Measurements from ENCODE around the gene PCDHAC2.

The PCDHAC2 gene

DNA sequence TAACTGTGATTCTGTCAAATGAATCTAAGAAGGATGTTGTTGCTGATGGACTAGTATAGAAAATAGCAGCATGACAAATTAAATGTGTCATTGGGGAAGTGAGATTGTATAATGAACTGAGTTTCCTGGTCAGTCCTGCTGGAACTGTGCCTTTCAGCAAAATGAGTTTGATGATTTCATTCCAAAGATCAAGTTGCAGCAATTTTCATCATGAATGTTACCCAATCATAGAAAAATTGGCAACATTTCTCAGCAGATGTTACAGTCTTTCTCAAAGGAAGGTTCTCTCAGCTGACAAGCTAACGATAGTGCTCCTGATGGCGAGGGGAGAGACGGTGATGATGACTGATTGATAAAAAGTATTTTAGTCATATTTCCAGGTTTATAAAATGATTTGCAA lies 10.7 kb downstream of the PCDHAC2 start:
- Mint-ChIP-seq H3K27ac (no peak overlapping the region), H3K36me3 (no peaks in the 10 kb centered on the region), H3K4me3 (no peak overlapping the region), H3K9me3 (no peaks in the 10 kb centered on the region), H3K27me3 (peaks cover 17% of the 10 kb centered on the region), H3K4me1 (no peaks in the 10 kb centered on the region)

DNA sequence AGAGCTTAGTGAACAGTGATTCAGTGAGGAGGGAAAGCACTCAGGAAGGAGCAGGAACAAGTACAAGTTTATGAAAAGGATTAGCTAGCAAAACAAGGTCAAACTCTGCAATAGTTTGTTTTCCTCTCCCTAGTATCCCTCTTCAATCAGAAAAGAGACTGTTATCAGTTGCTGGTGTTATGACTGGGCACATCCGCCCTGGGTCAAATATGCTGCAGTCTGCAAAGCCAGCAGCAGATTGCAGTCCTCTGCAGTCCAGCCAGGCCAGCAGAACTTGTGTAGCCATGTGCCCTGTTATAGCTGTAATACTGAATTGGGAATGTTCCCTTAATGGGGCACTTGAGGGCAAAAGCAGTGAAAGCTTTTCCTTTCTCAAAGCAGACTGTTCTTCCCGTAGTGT lies 12.0 kb downstream of the PCDHAC2 start:
- Mint-ChIP-seq H3K9me3 (no peaks in the 10 kb centered on the region), H3K4me3 (no peak overlapping the region), H3K27me3 (peaks cover 15% of the 10 kb centered on the region), H3K4me1 (no peaks in the 10 kb centered on the region), H3K36me3 (no peaks in the 10 kb centered on the region), H3K27ac (no peak overlapping the region)

DNA sequence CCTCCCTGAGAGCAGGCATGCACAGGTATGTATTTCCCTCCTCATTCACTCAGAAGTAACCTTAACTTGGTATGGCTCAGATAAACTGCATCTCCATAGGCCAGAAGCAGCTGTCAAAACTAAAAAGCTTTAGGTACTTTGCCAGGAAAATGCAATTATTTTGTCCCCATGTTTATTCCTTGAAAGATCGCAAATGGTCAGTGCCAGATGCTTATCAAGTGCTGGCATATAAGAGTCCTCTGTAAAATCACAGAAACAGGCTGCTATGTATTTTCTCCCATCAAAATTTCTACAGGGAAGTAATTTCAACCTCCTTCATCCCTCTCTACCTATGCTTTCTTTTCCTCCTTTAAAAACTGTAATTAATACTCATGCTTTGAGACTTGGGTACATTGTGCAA lies 12.7 kb downstream of the PCDHAC2 start:
- no peak overlapping the region for H3K27ac Mint-ChIP-seq
- H3K4me1 Mint-ChIP-seq = no peaks in the 10 kb centered on the region
- H3K36me3 Mint-ChIP-seq = no peaks in the 10 kb centered on the region
- no peak overlapping the region for H3K4me3 Mint-ChIP-seq
- no peaks in the 10 kb centered on the region for H3K9me3 Mint-ChIP-seq
- H3K27me3 Mint-ChIP-seq = peaks cover 17% of the 10 kb centered on the region

DNA sequence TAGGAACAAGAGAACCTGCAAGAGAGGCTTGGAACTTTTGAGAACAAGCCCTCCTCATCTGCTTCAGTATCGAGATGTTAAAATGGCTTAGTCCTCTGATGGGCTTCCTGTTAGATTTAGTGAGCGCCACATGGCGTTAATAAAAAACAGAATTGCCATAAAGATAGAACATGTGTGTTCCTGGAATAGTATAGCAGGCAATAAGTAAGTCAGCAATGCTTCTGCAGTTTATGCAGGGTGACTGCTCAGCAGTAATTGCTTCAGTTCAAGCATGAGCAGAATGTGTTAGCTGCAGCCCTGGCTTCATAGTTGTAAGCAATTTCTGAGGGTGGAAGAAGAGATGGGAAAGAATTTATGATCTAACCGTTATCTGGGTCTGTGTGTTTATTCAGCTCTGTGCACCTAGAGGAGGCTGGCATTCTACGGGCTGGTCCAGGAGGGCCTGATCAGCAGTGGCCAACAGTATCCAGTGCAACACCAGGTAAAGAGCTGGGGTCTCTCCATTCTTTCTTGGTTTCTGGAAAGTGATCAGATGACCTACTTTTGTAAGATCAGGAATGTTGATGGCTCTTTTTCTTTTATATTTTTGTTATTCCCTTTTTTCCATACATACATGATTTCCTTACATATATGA lies 15.9 kb downstream of the PCDHAC2 start:
- Mint-ChIP-seq H3K4me1 (no peaks in the 10 kb centered on the region), H3K27me3 (peaks cover 13% of the 10 kb centered on the region), H3K36me3 (no peaks in the 10 kb centered on the region), H3K9me3 (no peaks in the 10 kb centered on the region), H3K4me3 (no peak overlapping the region), H3K27ac (no peak overlapping the region)

DNA sequence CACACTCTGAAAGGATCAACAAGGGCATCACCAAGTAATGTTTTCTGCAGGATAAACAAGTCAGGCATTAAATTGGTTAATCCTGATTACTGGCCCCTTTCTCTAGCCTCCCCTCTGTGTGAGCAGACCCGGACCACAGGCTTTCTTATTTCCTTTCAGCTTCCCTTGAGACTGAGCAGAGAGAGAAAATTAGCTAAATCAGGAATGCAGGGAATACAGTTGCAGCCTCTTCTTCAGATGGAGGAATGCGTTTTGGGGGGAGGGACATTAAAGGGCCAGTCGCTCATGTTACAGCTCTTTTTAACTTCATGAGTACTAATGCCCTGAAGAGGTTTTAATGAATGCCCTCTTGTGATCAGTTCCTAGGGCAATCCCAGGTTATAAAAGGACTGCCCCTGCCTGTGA lies 19.8 kb downstream of the PCDHAC2 start:
- Mint-ChIP-seq H3K27ac (no peak overlapping the region), H3K27me3 (peaks cover 9% of the 10 kb centered on the region), H3K36me3 (no peaks in the 10 kb centered on the region), H3K9me3 (no peaks in the 10 kb centered on the region), H3K4me3 (no peak overlapping the region), H3K4me1 (no peaks in the 10 kb centered on the region)

DNA sequence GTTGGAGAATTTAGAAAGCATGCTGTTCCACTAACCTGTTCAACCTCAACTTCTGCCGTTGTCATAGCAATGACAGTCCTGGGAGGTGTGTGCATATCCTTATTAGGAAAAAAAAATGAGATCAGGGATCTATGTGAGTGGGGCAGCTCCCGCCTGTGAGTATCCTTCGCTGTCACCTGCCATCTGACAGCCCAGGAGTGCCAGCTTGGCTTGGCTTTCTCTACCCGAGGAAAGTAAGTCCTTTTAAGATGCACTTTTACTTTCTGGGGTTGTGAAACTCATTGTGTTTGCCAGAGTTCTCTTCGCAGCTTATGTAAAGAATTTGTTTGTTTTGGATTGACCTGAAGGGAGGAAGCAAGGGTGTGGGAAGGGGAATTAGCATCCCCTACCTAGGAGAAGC lies 21.8 kb downstream of the PCDHAC2 start:
- Mint-ChIP-seq H3K27ac (no peak overlapping the region), H3K4me1 (no peaks in the 10 kb centered on the region), H3K4me3 (no peak overlapping the region), H3K9me3 (no peaks in the 10 kb centered on the region), H3K27me3 (peaks cover 8% of the 10 kb centered on the region), H3K36me3 (no peaks in the 10 kb centered on the region)

DNA sequence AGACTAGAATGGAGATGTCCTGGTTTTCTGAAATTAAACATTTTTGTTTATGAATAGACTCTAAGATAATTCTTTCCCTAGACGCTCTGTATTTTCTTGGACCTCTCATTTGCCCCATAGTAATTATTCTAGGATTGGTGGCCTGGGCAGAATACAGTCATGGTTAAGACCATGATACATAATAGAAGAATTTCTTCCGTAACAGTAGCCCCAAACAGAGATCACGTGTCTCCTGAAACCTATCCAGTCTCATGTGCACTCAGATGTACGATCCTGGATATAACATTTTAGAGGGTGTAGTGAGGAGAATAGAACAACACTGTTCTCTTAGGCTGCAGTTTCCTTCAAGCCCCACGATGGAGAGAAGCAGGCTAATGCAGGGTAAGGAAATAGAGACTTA lies 22.3 kb downstream of the PCDHAC2 start:
- H3K4me3 Mint-ChIP-seq = no peak overlapping the region
- H3K27me3 Mint-ChIP-seq = peaks cover 7% of the 10 kb centered on the region
- H3K9me3 Mint-ChIP-seq = no peaks in the 10 kb centered on the region
- H3K27ac Mint-ChIP-seq = no peak overlapping the region
- no peaks in the 10 kb centered on the region for H3K36me3 Mint-ChIP-seq
- H3K4me1 Mint-ChIP-seq = no peaks in the 10 kb centered on the region

DNA sequence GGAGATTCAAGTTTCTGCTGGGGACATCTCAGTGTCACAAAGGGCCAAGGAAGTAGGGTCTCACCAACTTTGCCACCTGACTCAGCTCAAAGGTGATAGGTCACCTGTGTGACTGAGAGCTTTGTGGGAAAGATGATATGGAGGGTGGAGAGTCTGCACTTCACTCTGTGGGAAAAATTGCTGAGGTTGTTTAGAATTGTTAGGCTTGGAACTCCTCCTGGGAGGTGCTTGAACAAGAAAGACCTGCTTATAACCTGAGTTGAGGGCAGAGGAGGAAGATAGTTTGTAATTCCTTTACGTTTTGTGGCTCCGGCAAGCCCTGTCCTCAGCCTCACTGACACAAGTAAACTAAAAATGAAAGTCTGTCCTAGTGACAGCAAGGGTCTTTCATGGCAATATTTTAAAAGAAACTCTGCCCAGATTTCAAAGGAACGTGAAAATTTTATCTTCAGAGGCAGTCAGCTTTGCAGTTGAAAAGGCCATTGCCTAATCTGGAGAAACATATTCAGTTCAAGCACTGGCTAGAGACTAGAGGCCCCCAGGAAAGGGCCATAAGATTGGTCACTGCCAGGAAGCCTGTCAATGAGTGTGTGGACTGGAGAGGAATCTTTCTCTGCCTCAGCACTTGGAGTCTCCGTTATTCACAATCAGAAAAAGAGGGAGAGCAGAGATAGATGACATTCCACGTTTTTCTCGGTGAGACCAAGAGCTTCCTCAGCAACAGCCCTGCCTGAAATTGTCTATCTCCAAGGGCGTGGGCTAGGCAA lies 23.2 kb downstream of the PCDHAC2 start:
- no peaks in the 10 kb centered on the region for H3K4me1 Mint-ChIP-seq
- no peak overlapping the region for H3K27ac Mint-ChIP-seq
- no peak overlapping the region for H3K4me3 Mint-ChIP-seq
- no peaks in the 10 kb centered on the region for H3K9me3 Mint-ChIP-seq
- H3K27me3 Mint-ChIP-seq = peaks cover 7% of the 10 kb centered on the region
- no peaks in the 10 kb centered on the region for H3K36me3 Mint-ChIP-seq

DNA sequence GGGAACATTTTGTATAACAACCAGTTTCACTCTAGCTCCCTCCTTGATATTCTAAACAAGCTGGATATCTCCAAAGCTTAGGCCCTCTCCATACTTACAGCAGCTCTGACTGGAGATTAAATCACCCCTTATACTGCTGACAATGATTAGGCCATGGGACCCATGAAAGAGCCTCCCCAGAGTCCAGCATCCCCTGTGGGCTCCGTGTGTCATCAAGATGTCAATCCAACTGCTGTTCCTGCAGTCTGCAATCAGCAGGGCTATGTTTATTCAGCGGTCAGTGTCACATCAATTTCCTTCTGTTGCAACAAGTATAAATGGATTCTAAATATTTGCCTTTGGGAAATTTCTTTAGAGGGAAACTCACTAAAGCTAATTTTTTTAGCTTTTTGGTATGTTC lies 26.6 kb downstream of the PCDHAC2 start:
- Mint-ChIP-seq H3K27me3 (peaks cover 9% of the 10 kb centered on the region), H3K4me3 (no peak overlapping the region), H3K36me3 (no peaks in the 10 kb centered on the region), H3K4me1 (no peaks in the 10 kb centered on the region), H3K9me3 (peaks cover 9% of the 10 kb centered on the region), H3K27ac (no peak overlapping the region)

DNA sequence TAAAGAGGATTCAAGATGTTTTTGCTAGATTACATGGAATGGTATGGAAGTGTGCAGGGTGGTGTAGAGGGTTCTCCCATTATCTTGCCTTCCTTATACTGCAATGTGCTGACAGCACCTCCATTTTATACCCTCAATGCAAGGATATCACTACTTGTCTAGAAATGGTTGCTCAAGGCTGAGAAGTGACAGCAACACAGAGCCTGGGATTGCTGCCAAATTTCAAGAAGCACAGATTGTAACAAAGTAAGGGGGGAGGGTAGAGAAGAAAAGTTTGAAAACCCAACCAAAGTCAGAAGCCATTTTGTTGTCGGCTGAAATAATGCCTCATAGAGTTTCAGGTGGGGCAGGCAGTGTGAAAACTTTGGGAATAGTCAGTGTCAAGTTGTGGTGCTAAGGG lies 29.8 kb downstream of the PCDHAC2 start:
- H3K4me3 Mint-ChIP-seq = no peak overlapping the region
- no peak overlapping the region for H3K27ac Mint-ChIP-seq
- H3K36me3 Mint-ChIP-seq = no peaks in the 10 kb centered on the region
- peaks cover 9% of the 10 kb centered on the region for H3K9me3 Mint-ChIP-seq
- H3K4me1 Mint-ChIP-seq = peaks cover under 1% of the 10 kb centered on the region
- H3K27me3 Mint-ChIP-seq = peaks cover 17% of the 10 kb centered on the region

DNA sequence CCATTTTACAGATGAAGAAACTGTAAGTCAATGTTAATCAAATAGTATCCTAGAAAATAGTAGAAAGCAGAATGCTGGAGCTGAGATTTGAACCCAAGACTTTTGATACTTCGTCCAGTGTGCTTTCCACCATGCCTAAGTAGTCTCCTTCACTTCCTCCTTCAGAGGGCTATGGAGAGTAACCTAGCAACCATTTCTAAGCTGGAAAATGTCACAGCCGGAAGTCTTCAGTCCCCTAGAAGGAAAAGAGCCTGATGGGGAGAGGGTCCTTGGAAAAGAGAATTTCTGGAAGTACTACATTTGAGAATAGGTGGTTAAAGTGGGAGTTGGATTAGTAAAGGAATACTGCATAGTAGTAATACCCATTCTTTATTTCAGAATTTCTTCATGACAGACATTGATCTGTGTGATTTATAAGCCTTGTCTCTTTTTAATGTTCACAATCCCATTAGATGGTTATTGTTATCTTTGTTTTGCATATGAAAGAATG lies 32.7 kb downstream of the PCDHAC2 start:
- H3K4me3 Mint-ChIP-seq = no peak overlapping the region
- peaks cover 9% of the 10 kb centered on the region for H3K9me3 Mint-ChIP-seq
- peaks cover 33% of the 10 kb centered on the region for H3K27me3 Mint-ChIP-seq
- no peak overlapping the region for H3K27ac Mint-ChIP-seq
- no peaks in the 10 kb centered on the region for H3K36me3 Mint-ChIP-seq
- peaks cover 10% of the 10 kb centered on the region for H3K4me1 Mint-ChIP-seq

DNA sequence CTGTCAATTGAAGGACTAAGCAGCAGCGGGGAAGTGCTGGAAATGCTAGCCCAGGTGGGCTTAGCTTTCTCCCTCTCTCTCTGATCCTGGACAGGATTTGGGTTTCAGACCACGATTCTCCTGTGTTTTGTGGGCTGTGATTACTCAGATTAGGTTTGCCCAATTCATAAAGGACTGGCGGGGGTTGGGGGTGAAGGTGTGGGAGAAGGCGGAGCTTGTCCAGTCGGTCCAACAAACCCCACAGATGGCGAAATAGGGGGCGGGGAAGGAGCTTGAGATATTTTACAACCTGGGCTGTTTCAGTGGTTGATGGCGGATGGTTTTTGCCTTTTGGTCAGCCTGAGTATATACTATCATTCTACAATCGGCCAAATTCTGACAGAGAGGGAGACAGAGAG lies 35.2 kb downstream of the PCDHAC2 start:
- H3K4me1 Mint-ChIP-seq = peaks cover 10% of the 10 kb centered on the region
- H3K9me3 Mint-ChIP-seq = no peaks in the 10 kb centered on the region
- H3K4me3 Mint-ChIP-seq = no peak overlapping the region
- H3K27ac Mint-ChIP-seq = no peak overlapping the region
- H3K27me3 Mint-ChIP-seq = peaks cover 40% of the 10 kb centered on the region
- no peaks in the 10 kb centered on the region for H3K36me3 Mint-ChIP-seq

DNA sequence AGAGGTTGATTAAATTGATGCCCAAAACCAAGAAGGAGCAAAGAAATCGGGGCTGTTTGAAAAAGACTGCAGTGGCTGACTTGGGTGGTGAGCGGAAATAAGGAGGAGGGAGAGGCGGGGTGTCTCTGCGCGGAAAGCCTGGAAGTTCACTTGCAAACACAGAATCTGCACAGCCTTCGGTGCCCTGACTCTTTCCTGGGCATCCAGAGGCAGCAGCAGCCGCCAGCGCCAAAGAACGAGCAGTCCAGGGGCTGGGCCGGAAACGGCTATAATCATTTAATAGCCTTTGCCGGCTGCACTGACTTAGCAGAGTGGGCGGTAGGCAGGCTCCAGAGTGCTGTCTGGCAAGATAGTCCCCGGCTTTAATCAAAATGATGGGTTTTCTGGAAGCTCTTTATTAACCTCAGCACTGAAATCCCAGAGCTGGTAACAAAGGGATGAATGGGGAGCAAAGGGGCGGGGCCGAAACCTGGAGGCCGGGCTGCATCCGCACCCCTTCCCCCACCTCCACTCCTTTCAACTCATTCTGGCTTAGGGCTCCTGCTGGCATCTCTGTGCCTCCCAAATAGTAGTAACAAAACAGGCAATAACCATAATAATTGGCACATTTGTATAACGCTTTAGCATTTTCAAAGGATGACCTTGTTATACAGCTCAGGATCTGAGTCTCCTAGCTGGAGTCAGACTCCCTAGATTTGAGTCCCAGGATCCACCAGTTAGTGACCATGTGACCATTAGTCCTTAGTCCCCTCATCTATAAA lies 35.7 kb downstream of the PCDHAC2 start:
- H3K4me1 Mint-ChIP-seq = peaks cover 10% of the 10 kb centered on the region

DNA sequence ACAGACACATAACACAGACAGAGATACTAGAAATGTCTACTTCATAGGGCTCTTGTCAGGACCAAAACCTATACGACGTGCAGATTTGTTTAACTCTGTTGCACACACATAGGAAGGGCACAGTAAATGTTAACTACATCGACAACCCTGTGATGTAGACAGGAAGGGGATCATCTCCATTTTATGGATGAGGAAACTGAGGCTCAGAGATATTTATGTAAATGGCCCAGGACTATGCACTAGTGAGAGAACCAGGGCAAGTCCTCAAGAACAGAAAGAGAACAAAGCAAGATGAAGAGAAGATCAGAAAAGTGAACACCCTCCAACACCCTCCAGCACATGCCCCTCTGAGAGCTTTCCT lies 36.3 kb downstream of the PCDHAC2 start:
- Mint-ChIP-seq H3K36me3 (no peaks in the 10 kb centered on the region), H3K9me3 (peaks cover 6% of the 10 kb centered on the region), H3K27ac (no peak overlapping the region), H3K4me3 (no peak overlapping the region), H3K4me1 (peaks cover 10% of the 10 kb centered on the region), H3K27me3 (peaks cover 42% of the 10 kb centered on the region)

More for the DNA sequence above, 35.7 kb downstream of the PCDHAC2 start:
- H3K27me3 Mint-ChIP-seq = peaks cover 43% of the 10 kb centered on the region
- H3K27ac Mint-ChIP-seq = no peak overlapping the region
- no peaks in the 10 kb centered on the region for H3K36me3 Mint-ChIP-seq
- H3K4me3 Mint-ChIP-seq = no peak overlapping the region
- H3K9me3 Mint-ChIP-seq = peaks cover 6% of the 10 kb centered on the region

DNA sequence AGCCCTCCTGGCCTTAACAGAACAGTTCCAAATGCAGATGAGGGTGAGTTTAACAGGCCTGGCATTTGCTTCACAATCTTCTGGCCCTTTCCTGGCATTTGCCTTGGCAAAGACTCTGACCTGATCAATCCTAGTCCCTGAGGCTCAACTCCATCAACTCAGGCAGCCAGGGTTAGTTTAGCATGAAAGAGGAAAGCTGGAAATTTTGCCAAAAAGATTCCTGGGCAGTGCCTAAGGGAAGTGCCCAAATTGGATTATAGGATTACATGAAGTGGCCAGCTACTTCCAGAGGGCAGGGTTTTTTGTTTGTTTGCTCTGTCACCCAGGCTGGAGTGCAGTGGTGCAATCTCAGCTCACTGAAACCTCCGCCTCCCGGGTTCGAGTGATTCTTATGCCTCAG lies 36.8 kb downstream of the PCDHAC2 start:
- Mint-ChIP-seq H3K27me3 (peaks cover 40% of the 10 kb centered on the region), H3K36me3 (no peaks in the 10 kb centered on the region)

More for the DNA sequence above, 36.8 kb downstream of the PCDHAC2 start:
- Mint-ChIP-seq H3K27ac (no peak overlapping the region), H3K4me1 (peaks cover 10% of the 10 kb centered on the region), H3K4me3 (no peak overlapping the region), H3K9me3 (peaks cover 6% of the 10 kb centered on the region)
